Activated T-cell treated with anti-CD3 and anti-CD28 coated beads for 1 hour (primary cell): Measurements from ENCODE around the gene RALGAPA2.

Experiments used
- DNase-seq: peaks from one replicate; pipeline ENCODE4 v3.0.0-alpha.2; 2020; ENCODE audit warnings: low read depth

Gene RALGAPA2

DNA sequence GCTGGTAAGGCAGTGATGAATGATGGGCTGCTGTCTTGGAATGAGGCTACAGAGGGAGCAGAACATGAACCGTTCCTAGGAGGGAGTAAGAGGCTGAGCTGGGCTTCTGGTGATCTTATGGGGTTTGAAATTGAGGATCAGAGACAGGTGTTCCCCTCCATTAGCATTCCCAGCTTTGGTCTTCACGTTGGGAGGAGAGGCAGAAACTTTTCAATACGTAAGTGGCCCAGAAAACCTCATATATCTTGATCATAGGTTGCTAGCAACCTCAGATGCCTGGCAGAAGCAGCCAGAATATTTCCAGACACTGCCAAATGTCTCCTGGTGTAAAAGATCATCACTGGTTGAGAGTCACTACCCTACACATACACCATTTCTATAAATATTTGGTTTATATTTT is 177.4 kb downstream of the RALGAPA2 start:
- DNase-seq, result no peak

GRCh38 chr20:20531283-20531682 is 181.2 kb downstream of the RALGAPA2 start:
- no peak for DNase-seq

- no peak for DNase-seq
These were observed 181.9 kb downstream of the RALGAPA2 start for GRCh38 chr20:20530428-20531151.

GRCh38 chr20:20529597-20529996 is 182.8 kb downstream of the RALGAPA2 start:
- DNase-seq, result no peak

- DNase-seq, result no peak
These were observed 183.6 kb downstream of the RALGAPA2 start for GRCh38 chr20:20528861-20529260.

GRCh38 chr20:20527661-20528060 is 184.8 kb downstream of the RALGAPA2 start:
- DNase-seq, result no peak

DNA sequence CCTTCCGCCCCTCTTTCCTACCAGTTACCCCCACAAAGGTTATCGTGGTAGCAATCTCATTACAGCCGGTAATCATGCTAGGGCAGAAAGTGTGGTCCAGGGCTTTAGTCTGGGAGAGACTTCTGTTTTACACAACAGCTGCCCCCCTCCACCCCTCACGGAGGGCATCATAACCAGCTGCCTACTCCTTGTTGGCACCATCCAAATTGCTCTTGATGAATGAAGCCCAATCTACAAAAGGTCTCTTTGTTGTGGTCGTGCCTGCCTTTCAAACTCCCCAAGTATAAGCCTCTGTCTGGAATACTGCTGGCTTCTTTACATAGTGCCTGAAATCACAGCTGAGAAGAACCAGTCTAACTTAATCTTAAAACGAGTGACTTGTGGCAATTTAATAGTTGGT is 186.7 kb downstream of the RALGAPA2 start:
- DNase-seq, result no peak

DNA sequence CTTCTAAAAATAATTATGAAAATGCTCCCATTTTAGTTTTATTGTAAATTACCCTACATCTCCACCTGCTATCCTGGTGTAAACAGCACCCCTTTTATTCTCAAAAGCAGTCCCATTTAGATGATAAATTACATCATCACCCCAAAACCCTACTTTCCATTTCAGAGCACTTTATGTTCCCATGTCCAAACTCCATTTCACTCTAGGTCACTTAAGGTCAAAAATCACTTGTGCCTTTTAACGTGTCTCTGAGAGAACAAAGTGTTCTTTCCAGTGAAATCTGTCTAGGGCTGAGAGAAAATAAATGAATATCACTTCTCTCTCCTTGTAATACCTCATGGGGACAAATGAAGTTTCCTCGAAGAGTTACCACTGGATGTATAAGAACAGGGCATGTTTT is 187.2 kb downstream of the RALGAPA2 start:
- DNase-seq, result no peak

- no peak for DNase-seq
These were observed 187.7 kb downstream of the RALGAPA2 start for GRCh38 chr20:20524756-20525155.

DNA sequence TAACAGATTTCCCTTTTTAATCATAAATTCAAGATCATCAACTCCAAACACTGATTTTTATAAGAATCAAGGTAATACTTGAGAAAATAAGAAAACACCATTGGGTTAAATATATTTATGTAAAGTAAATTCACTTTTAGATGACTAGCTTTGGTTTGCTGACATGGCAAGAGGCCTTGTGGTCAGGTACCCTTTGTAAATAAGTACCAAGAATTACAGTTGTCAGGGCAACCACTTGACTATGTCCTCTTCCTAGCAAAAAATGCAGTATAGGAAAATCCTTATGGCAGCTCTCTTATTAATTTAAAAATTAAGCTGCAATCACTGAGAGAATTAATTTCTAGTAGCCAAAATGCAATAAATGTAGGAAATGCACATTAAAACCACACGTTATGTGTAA is 190.7 kb downstream of the RALGAPA2 start:
- DNase-seq, result no peak

DNA sequence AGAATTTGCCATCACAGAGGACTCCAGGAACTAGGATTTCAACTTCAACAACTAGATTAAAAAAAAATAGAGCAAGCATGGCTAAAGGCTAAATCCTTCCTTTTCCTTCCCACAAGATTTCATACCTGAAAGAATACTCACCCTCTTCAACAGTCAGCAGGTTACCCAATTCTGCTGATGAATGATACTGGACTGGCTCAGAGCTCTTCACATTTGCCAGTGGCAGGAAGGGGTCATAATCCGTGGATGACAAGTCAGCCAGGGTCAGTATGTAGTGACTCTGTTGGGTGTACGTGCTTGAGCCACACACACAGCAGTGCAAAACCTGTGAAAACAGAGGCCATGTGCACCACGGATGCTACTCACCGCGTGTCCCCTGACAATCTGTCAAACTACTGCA is 191.7 kb downstream of the RALGAPA2 start:
- no peak for DNase-seq

GRCh38 chr20:20519269-20519668 is 193.2 kb downstream of the RALGAPA2 start:
- no peak for DNase-seq

DNA sequence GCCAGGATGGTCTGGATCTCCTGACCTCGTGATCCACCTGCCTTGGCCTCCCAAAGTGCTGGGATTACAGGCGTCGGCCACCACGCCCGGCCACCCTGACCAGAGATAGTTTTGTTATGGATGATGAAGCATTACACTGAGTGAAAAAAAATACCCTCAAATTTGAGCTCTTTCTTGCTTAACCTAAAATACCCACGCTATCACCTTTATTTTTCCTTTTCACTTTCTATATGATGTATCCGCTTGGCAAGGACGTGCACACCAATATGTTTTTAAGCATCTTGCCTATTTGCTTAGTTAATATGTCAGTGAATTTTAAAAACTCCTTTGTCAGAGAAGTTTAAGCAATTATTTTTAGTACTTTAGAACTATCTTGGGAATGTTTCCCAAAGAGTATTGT is 194.2 kb downstream of the RALGAPA2 start:
- no peak for DNase-seq

GRCh38 chr20:20517296-20517695 is 195.1 kb downstream of the RALGAPA2 start:
- no peak for DNase-seq

GRCh38 chr20:20513720-20514119 is 198.7 kb downstream of the RALGAPA2 start:
- DNase-seq, result no peak

- no peak for DNase-seq
These were observed 206.9 kb downstream of the RALGAPA2 start for GRCh38 chr20:20505554-20505953.

DNA sequence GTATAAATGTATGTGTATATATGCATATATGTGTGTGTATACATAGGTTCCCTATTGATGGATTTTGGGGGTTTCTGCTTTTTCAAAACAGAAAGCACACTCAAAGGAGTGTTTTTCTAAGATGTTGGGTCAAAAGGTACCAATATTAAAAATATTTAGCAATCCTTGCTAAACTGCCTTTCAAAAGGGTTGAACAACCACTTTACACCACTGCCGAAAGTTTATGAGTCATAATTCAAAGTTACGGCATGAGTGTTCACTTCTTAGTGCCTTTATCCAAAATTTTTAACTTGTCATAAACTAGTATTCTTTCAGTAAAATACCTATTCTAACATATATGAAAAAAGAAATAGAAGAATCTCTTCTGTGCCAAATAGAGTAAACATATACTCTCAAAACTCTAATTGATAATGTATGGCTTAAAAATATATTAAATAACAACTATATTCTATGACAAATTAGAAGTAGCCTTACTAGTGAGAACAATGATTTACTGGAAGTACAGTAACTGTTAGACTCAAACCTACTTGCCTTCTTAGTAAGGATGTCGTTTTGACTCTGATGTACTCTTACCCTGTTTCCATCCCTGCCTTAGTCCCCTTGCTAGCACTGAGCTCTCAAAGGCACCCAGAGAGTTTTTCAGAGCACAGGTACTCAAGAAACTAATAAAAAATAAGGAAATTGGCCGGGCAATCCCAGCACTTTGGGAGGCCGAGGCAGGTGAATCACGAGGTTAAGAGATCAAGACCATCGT is 208.5 kb downstream of the RALGAPA2 start:
- no peak for DNase-seq

GRCh38 chr20:20501128-20501527 is 211.3 kb downstream of the RALGAPA2 start:
- no peak for DNase-seq

GRCh38 chr20:20500312-20500711 is 212.1 kb downstream of the RALGAPA2 start:
- no peak for DNase-seq

GRCh38 chr20:20499439-20499838 is 213.0 kb downstream of the RALGAPA2 start:
- no peak for DNase-seq

- DNase-seq, result no peak
These were observed 214.2 kb downstream of the RALGAPA2 start for GRCh38 chr20:20498076-20498861.

DNA sequence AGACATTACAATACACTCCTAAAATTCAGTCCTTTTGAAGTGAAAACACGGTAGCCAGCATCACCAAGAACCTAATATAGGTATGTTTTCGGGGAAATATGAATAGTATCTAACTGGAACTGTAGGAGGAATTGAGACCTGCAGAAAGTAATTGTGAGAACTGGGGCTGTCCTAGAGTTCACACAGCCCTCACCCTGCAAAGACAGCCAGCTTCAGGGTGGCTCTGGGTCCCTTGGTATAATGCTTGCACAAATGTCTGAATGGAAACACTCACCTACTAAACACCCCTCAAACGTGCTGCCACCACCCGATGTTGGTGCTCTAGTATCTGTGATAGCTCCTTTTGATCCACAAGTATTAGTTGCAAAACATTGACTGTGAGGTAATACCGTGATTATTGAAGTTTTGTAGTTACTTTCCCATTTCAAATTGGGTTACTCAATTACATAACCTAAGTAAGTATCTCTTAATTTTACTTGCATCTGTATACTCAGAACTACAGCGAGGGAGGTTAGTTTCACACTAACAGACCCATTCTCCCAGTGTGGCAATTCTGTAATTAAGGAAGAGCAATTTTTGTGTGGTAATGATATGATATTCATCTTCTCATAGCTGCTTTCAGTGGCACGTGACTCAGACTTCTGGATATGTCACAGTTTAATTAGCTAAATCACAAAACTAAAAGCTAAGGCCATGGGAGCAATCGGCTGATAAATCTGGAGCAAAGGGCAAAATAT is 215.0 kb downstream of the RALGAPA2 start:
- no peak for DNase-seq
